ENCODE data around the gene FN3K. TPM values are rescaled to one million over a fixed set of nuclear protein-coding genes. Genes with fewer than 3 reads are reported as not detected.
A peak's percentile ranks its signal among the peaks of the same experiment; 100 is the strongest.

FN3K gene
- total RNA-seq, 1 donor from 2014 or later = 79.1 TPM

GRCh38 chr17:82750241-82750908, 15.0 kb downstream of the FN3K start:
- intact Hi-C loops (cut with micrococcal nuclease) = no loop called here
- no peak for DNase-seq
- Histone ChIP-seq H3K9me3 (replicated peaks) (peaks cover 20% of the 10 kb centered on the region), H3K36me3 (peaks cover 4% of the 10 kb centered on the region), H3K27ac (replicated peaks) (peak overlapping the region; percentile 12), H3K4me1 (peaks cover 28% of the 10 kb centered on the region), H3K4me3 (no peak overlapping the region), H3K27me3 (ENCODE audit: low read depth) (no peaks in the 10 kb centered on the region)
- TF ChIP-seq CTCF (IDR thresholded peaks at IDR 0.05; ENCODE audit: borderline replicate concordance) = no peak

- H3K4me3 ChIP-seq = peak overlapping the region; percentile 97
- peaks cover 4% of the 10 kb centered on the region for H3K36me3 ChIP-seq
- peaks cover 28% of the 10 kb centered on the region for H3K4me1 ChIP-seq
- H3K27me3 ChIP-seq (ENCODE audit: low read depth) = no peaks in the 10 kb centered on the region
- H3K27ac ChIP-seq (replicated peaks) = peak overlapping the region; percentile 94
- intact Hi-C loops (cut with micrococcal nuclease) = no loop called here
- DNase-seq = peak; percentile 39
- no peak for TF ChIP-seq CTCF (IDR thresholded peaks at IDR 0.05; ENCODE audit: borderline replicate concordance)
- H3K9me3 ChIP-seq (replicated peaks) = peaks cover 12% of the 10 kb centered on the region
Observed at GRCh38 chr17:82751171-82751570, 15.8 kb downstream of the FN3K start.

GRCh38 chr17:82751571-82752370, 16.4 kb downstream of the FN3K start, which contains the start of gene TBCD:
TBCD (plus strand) TSS chr17:82752065; CDS start chr17:82752194, 129 bp downstream.
- Histone ChIP-seq H3K27ac (replicated peaks) (peak within 1 kb of the TSS; percentile 94), H3K27me3 (ENCODE audit: low read depth) (no peaks in the 10 kb centered on the region), H3K9me3 (replicated peaks) (peaks cover 6% of the 10 kb centered on the region), H3K4me3 (peak within 1 kb of the TSS; percentile 97), H3K4me1 (peaks cover 28% of the 10 kb centered on the region), H3K36me3 (peaks cover 4% of the 10 kb centered on the region)
- TF ChIP-seq CTCF (IDR thresholded peaks at IDR 0.05; ENCODE audit: borderline replicate concordance) = no peak
- intact Hi-C loops (cut with micrococcal nuclease) = no loop called here
- peak; percentile 88 for DNase-seq

GRCh38 chr17:82752371-82753200, 17.2 kb downstream of the FN3K start:
- Histone ChIP-seq H3K27ac (replicated peaks) (peak overlapping the region; percentile 94), H3K9me3 (replicated peaks) (no peaks in the 10 kb centered on the region), H3K36me3 (peaks cover 4% of the 10 kb centered on the region), H3K4me3 (peak overlapping the region; percentile 97), H3K27me3 (ENCODE audit: low read depth) (no peaks in the 10 kb centered on the region), H3K4me1 (peaks cover 28% of the 10 kb centered on the region)
- no peak for TF ChIP-seq CTCF (IDR thresholded peaks at IDR 0.05; ENCODE audit: borderline replicate concordance)
- no peak for DNase-seq
- intact Hi-C loops (cut with micrococcal nuclease) = no loop called here

- H3K27me3 ChIP-seq (ENCODE audit: low read depth) = no peaks in the 10 kb centered on the region
- H3K36me3 ChIP-seq = peaks cover 4% of the 10 kb centered on the region
- DNase-seq = no peak
- H3K4me3 ChIP-seq = peak overlapping the region; percentile 97
- no peak overlapping the region for H3K27ac ChIP-seq (replicated peaks)
- intact Hi-C loops (cut with micrococcal nuclease) = no loop called here
- H3K4me1 ChIP-seq = peaks cover 28% of the 10 kb centered on the region
- H3K9me3 ChIP-seq (replicated peaks) = no peaks in the 10 kb centered on the region
- TF ChIP-seq CTCF (IDR thresholded peaks at IDR 0.05; ENCODE audit: borderline replicate concordance) = no peak
Observed at GRCh38 chr17:82753201-82753464, 17.7 kb downstream of the FN3K start.
